Body of pancreas (tissue), 4 donors: ENCODE data around the gene UMPS.
"Not testable (repeated sequence)": the region's sequence is repeated elsewhere in the genome, so short reads cannot be mapped to it uniquely, and the experiment has no call there.

Source experiments
- CTCF ChIP-seq, 7 experiments: fragments of 450-650 bp in 4 of 7; fragments of 200-600 bp in 3 of 7; sonication (generic) in 3 of 7; IDR thresholded peaks; one replicate each; pipeline ENCODE4 v1.5.1; 2016 to 2019; ENCODE audit warnings: antibody characterized with exemption in 7 of 7
- POLR2A ChIP-seq, 3 donors: fragments of 450-650 bp; IDR thresholded peaks; one replicate each; pipeline ENCODE4 v1.6.1; 2016; ENCODE audit warnings: antibody characterized with exemption in 3 of 3, mild to moderate bottlenecking in 2 of 3

GRCh38 chr3:124757926-124758325, 27.7 kb downstream of the UMPS start:
- TF ChIP-seq CTCF, POLR2A (IDR thresholded peaks at IDR 0.05): not testable (repeated sequence)
